ENCODE results near the gene NTM.

- TF ChIP-seq EZH2phosphoT487 (IDR thresholded peaks at IDR 0.05; ENCODE audit: borderline replicate concordance) (no peak), CTCF (conservative IDR thresholded peaks at IDR 0.05; ENCODE audit: low read length) (no peak)
These were observed 384.3 kb downstream of the NTM start for GRCh38 chr11:131754671-131755070.

All from Loucy (cell line).